ENCODE results near the gene PIEZO2.

PIEZO2 gene

GRCh38 chr18:11150271-11150615 lies 874 bp upstream of the PIEZO2 start:
- peak overlapping the region; percentile 56 for H3K9ac ChIP-seq (ENCODE audit: insufficient read length, low read depth)
- no peak for TF ChIP-seq SUZ12 (IDR thresholded peaks at IDR 0.05; ENCODE audit: extremely low read depth, insufficient read depth, insufficient read length)
- TF ChIP-seq YY1 (IDR thresholded peaks at IDR 0.05; ENCODE audit: insufficient read depth, insufficient read length), result no peak
- TF ChIP-seq ZNF274 (IDR thresholded peaks at IDR 0.05; ENCODE audit: low read depth, low read length), result no peak
- H3K4me1 ChIP-seq (ENCODE audit: insufficient read depth, insufficient read length), result peaks cover 5% of the 10 kb centered on the region
- DNase-seq (ENCODE audit: low read depth, low spot score), result peak; percentile 63
- no peaks in the 10 kb centered on the region for H3K9me3 ChIP-seq (ENCODE audit: insufficient read depth, low read length)
- no peaks in the 10 kb centered on the region for H3K36me3 ChIP-seq (ENCODE audit: insufficient read depth, insufficient read length, low read length)
- peak overlapping the region; percentile 54 for H3K4me3 ChIP-seq (ENCODE audit: insufficient read length, low read depth)
- H3K27me3 ChIP-seq (ENCODE audit: insufficient read depth, insufficient read length), result peaks cover 44% of the 10 kb centered on the region

GRCh38 chr18:11148680-11149440 lies 509 bp downstream of the PIEZO2 start:
- DNase-seq (ENCODE audit: low read depth, low spot score), result no peak
- no peaks in the 10 kb centered on the region for H3K36me3 ChIP-seq (ENCODE audit: insufficient read depth, insufficient read length, low read length)
- H3K9ac ChIP-seq (ENCODE audit: insufficient read length, low read depth), result peak overlapping the region; percentile 79
- peak overlapping the region; percentile 54 for H3K4me3 ChIP-seq (ENCODE audit: insufficient read length, low read depth)
- H3K9me3 ChIP-seq (ENCODE audit: insufficient read depth, low read length), result no peaks in the 10 kb centered on the region
- peaks cover 5% of the 10 kb centered on the region for H3K4me1 ChIP-seq (ENCODE audit: insufficient read depth, insufficient read length)
- TF ChIP-seq SUZ12 (IDR thresholded peaks at IDR 0.05; ENCODE audit: extremely low read depth, insufficient read depth, insufficient read length), result no peak
- no peak for TF ChIP-seq YY1 (IDR thresholded peaks at IDR 0.05; ENCODE audit: insufficient read depth, insufficient read length)
- TF ChIP-seq ZNF274 (IDR thresholded peaks at IDR 0.05; ENCODE audit: low read depth, low read length), result no peak
- peaks cover 44% of the 10 kb centered on the region for H3K27me3 ChIP-seq (ENCODE audit: insufficient read depth, insufficient read length)

GRCh38 chr18:11147962-11148679 lies 1.2 kb downstream of the PIEZO2 start:
- DNase-seq (ENCODE audit: low read depth, low spot score), result no peak
- TF ChIP-seq ZNF274 (IDR thresholded peaks at IDR 0.05; ENCODE audit: low read depth, low read length), result no peak
- no peak for TF ChIP-seq SUZ12 (IDR thresholded peaks at IDR 0.05; ENCODE audit: extremely low read depth, insufficient read depth, insufficient read length)
- no peak for TF ChIP-seq YY1 (IDR thresholded peaks at IDR 0.05; ENCODE audit: insufficient read depth, insufficient read length)
- Histone ChIP-seq H3K4me3 (ENCODE audit: insufficient read length, low read depth) (peak overlapping the region; percentile 54), H3K4me1 (ENCODE audit: insufficient read depth, insufficient read length) (peaks cover 5% of the 10 kb centered on the region), H3K36me3 (ENCODE audit: insufficient read depth, insufficient read length, low read length) (no peaks in the 10 kb centered on the region), H3K27me3 (ENCODE audit: insufficient read depth, insufficient read length) (peaks cover 44% of the 10 kb centered on the region), H3K9me3 (ENCODE audit: insufficient read depth, low read length) (no peaks in the 10 kb centered on the region), H3K9ac (ENCODE audit: insufficient read length, low read depth) (peak overlapping the region; percentile 79)

- peak overlapping the region; percentile 79 for H3K9ac ChIP-seq (ENCODE audit: insufficient read length, low read depth)
- DNase-seq (ENCODE audit: low read depth, low spot score), result no peak
Observed at GRCh38 chr18:11147371-11147951, 1.9 kb downstream of the PIEZO2 start.

GRCh38 chr18:11146947-11147345 lies 2.4 kb downstream of the PIEZO2 start:
- no peak for DNase-seq (ENCODE audit: low read depth, low spot score)
- H3K36me3 ChIP-seq (ENCODE audit: insufficient read depth, insufficient read length, low read length), result no peaks in the 10 kb centered on the region
- peak overlapping the region; percentile 26 for H3K4me3 ChIP-seq (ENCODE audit: insufficient read length, low read depth)
- H3K27me3 ChIP-seq (ENCODE audit: insufficient read depth, insufficient read length), result peaks cover 44% of the 10 kb centered on the region
- peaks cover 5% of the 10 kb centered on the region for H3K4me1 ChIP-seq (ENCODE audit: insufficient read depth, insufficient read length)
- TF ChIP-seq SUZ12 (IDR thresholded peaks at IDR 0.05; ENCODE audit: extremely low read depth, insufficient read depth, insufficient read length) (no peak), ZNF274 (IDR thresholded peaks at IDR 0.05; ENCODE audit: low read depth, low read length) (no peak), YY1 (IDR thresholded peaks at IDR 0.05; ENCODE audit: insufficient read depth, insufficient read length) (no peak)
- H3K9ac ChIP-seq (ENCODE audit: insufficient read length, low read depth), result peak overlapping the region; percentile 79
- no peaks in the 10 kb centered on the region for H3K9me3 ChIP-seq (ENCODE audit: insufficient read depth, low read length)

More at GRCh38 chr18:11147371-11147951, 1.9 kb downstream of the PIEZO2 start:
- Histone ChIP-seq H3K4me3 (ENCODE audit: insufficient read length, low read depth) (peak overlapping the region; percentile 54), H3K36me3 (ENCODE audit: insufficient read depth, insufficient read length, low read length) (no peaks in the 10 kb centered on the region), H3K4me1 (ENCODE audit: insufficient read depth, insufficient read length) (peaks cover 5% of the 10 kb centered on the region), H3K9me3 (ENCODE audit: insufficient read depth, low read length) (no peaks in the 10 kb centered on the region), H3K27me3 (ENCODE audit: insufficient read depth, insufficient read length) (peaks cover 44% of the 10 kb centered on the region)
- TF ChIP-seq SUZ12 (IDR thresholded peaks at IDR 0.05; ENCODE audit: extremely low read depth, insufficient read depth, insufficient read length), result no peak
- TF ChIP-seq YY1 (IDR thresholded peaks at IDR 0.05; ENCODE audit: insufficient read depth, insufficient read length), result no peak
- no peak for TF ChIP-seq ZNF274 (IDR thresholded peaks at IDR 0.05; ENCODE audit: low read depth, low read length)

- no peak for DNase-seq (ENCODE audit: low read depth, low spot score)
- Histone ChIP-seq H3K36me3 (ENCODE audit: insufficient read depth, insufficient read length, low read length) (peaks cover 1% of the 10 kb centered on the region), H3K27me3 (ENCODE audit: insufficient read depth, insufficient read length) (peaks cover 42% of the 10 kb centered on the region), H3K4me1 (ENCODE audit: insufficient read depth, insufficient read length) (peaks cover 5% of the 10 kb centered on the region), H3K9ac (ENCODE audit: insufficient read length, low read depth) (peak overlapping the region; percentile 79), H3K9me3 (ENCODE audit: insufficient read depth, low read length) (no peaks in the 10 kb centered on the region), H3K4me3 (ENCODE audit: insufficient read length, low read depth) (peak overlapping the region; percentile 26)
- no peak for TF ChIP-seq SUZ12 (IDR thresholded peaks at IDR 0.05; ENCODE audit: extremely low read depth, insufficient read depth, insufficient read length)
- TF ChIP-seq ZNF274 (IDR thresholded peaks at IDR 0.05; ENCODE audit: low read depth, low read length), result no peak
- TF ChIP-seq YY1 (IDR thresholded peaks at IDR 0.05; ENCODE audit: insufficient read depth, insufficient read length), result no peak
Observed at GRCh38 chr18:11146238-11146946, 3.0 kb downstream of the PIEZO2 start.

Measured in NT2/D1 (cell line).